Neural progenitor cell (in vitro differentiated cells): ENCODE data around the gene RUNX3.

Experiments used
- CTCF ChIP-seq: fragments of 200-600 bp; sonication (generic); IDR thresholded peaks from 2 replicates; pipeline ENCODE4 v1.5.1; 2017; ENCODE audit warnings: antibody characterized with exemption, mild to moderate bottlenecking
- EZH2 ChIP-seq: fragments of 200-600 bp; sonication (generic); IDR thresholded peaks from 2 replicates; pipeline ENCODE4 v1.6.1; 2017; ENCODE audit warnings: antibody characterized with exemption, mild to moderate bottlenecking, moderate library complexity
- EZH2phosphoT487 ChIP-seq: fragments of 200-600 bp; sonication (generic); IDR thresholded peaks from 2 replicates; pipeline ENCODE4 v1.6.1; 2017; ENCODE audit warnings: antibody characterized with exemption

- TF ChIP-seq CTCF (no peak), EZH2phosphoT487 (no peak), EZH2 (no peak)
Measured at GRCh38 chr1:24923485-24924113, 6.5 kb downstream of the RUNX3 start.
